Measurements from ENCODE around the gene AKAP10.
"Not testable (repeated sequence)": the region's sequence is repeated elsewhere in the genome, so short reads cannot be mapped to it uniquely, and the experiment has no call there.

Gene AKAP10

DNA sequence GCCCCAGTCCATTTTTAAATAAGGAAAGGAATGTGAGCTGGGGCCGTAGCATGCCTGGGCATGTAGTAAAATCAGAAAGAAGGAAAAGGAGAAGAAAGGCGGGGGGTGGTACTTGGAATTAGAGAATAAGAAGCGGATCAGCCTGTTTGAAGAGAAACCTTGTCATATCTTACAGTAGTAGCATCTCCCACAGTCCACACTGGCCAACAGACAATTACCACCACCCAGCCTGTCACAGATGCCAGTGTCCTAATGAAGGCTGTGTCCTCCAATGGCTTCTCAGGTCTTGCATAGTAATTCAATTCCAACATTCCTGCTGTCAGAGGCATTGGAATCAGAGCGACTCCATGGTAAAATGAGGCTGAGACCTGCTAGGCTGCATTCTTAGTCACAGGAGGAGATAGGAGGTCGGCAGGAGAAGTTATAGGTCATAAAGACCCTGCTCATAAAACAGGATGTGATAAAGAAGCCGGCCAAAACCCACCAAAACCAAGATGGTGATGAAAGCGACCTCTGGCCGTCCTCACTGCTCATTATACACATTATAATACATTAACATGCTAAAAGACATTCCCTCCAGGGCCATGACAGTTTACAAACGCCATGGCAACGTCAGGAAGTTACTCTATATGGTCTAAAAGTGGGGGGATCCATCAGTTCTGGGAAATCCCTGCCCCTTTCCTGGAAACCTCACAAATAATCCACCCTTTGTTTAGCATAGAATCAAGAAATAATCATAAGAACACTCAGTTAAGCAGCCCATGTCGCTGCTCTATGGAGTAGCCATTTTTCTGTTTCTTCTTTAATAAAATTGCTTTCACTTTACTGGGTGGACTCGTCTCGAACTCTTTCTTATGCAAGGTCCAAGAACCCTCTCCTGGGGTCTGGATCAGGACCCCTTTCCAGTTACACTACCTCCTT is 9.6 kb upstream of the AKAP10 start:
- no peak for DNase-seq (ENCODE audit: extremely low spot score, insufficient read length, low read depth)
- no peak for FAIRE-seq

DNA sequence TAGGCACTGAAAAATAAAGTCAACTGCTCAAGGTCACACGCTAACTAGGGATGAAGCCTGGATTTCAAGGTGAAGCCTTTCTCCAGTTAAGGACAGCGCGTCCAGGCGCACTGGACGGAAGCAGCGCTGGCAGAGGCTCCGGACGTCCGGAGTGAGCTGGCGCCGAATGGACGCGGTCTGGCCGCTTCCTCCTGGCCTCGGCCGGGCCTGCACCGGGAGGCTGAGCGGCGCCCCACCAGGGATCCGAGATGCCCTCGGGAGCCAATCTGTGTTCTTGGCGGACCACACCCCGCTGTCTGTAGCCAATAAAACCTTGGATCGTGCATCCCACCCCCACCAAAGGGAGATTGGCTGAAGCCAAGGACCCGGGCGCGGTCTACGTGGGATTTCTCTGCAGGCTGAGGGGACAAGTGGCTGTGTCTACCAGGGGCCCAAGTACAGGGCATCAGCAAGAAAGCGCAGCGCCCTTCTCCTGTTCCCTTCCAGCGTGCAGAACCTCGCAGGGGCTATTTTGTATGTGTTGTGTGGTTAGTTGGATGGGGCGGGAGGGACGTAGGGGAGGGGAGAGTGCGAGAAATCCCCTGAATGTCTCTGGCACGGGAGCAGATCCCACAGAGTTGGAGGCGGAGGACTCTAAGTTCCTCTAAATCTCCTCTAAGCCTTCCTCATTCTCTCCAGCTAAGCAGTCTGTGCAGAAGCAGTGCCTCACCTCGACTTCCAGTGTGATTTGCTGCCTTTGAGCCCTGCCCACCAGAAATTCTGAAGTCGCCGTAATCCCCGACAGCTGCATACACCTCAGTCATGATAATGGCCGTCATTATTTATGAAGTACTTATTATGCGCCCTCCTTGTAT is 2.5 kb upstream of the AKAP10 start:
- FAIRE-seq (no peak), DNase-seq (ENCODE audit: extremely low spot score, insufficient read length, low read depth) (no peak)

GRCh38 chr17:19978805-19979211 is 1.2 kb upstream of the AKAP10 start:
- DNase-seq (ENCODE audit: extremely low spot score, insufficient read length, low read depth), result no peak
- no peak for FAIRE-seq

DNA sequence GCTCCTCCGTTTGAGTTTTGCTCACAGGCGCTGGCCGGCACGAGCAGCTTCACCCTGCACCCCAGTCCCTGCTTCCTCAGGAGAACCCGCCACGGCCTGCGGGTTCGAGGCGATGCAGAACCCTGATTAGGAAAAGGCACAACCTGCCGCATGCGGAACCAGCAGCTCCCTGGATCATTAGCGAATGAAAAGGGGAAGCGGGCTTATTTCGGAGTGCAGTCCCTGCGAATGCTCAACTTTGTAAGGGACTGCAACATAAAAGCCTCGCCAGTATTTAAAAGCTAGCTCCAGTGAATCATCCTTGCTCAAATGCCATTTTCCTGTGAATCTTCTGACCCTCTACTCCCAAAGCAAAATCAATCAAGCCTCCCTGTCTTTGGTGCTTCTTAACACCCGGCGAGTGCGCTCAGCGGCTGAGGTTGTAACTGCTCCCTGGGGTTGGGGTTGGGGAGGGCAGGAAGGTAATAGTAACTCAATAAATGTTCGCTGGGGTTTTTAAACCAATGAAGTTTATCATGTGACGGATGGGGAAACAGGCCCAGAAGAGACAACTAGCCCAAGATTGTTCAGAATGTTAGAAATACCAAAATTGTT is 678 bp upstream of the AKAP10 start:
- peak; percentile 22 for DNase-seq (ENCODE audit: extremely low spot score, insufficient read length, low read depth)

GRCh38 chr17:19975601-19976000 is 2.0 kb downstream of the AKAP10 start:
- DNase-seq (ENCODE audit: extremely low spot score, insufficient read length, low read depth), result no peak
- no peak for FAIRE-seq

More for the DNA sequence above, 678 bp upstream of the AKAP10 start:
- peak; percentile 48 for FAIRE-seq

- FAIRE-seq (no peak), DNase-seq (ENCODE audit: extremely low spot score, insufficient read length, low read depth) (no peak)
These were observed 4.5 kb downstream of the AKAP10 start for GRCh38 chr17:19973156-19973555.

- DNase-seq (ENCODE audit: extremely low spot score, insufficient read length, low read depth); FAIRE-seq: not testable (repeated sequence)
These were observed 14.7 kb downstream of the AKAP10 start for GRCh38 chr17:19962954-19963353.

DNA sequence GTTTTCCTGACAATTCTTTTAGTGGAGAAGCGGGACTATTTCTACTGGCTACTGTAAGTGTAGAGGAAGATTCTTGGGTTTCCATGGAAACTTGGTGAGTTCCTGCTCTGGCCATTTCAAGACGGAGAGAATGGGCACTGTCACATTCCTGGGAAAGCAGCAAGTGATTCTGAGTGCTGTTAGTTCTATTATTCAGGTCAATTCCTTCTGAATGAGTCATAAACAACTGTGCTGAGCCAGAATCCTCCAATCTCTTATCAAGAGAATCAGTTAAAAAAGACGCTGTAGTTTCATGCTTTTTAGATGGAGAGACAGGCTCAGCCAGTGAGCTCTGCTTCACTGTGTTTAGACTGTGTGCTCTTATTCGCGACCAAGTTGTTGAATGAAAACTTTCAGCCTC is 19.6 kb downstream of the AKAP10 start:
- DNase-seq (ENCODE audit: extremely low spot score, insufficient read length, low read depth), result no peak
- no peak for FAIRE-seq

GRCh38 chr17:19955099-19955498 is 22.5 kb downstream of the AKAP10 start:
- DNase-seq (ENCODE audit: extremely low spot score, insufficient read length, low read depth) (no peak), FAIRE-seq (no peak)

- DNase-seq (ENCODE audit: extremely low spot score, insufficient read length, low read depth); FAIRE-seq: not testable (repeated sequence)
These were observed 26.2 kb downstream of the AKAP10 start for GRCh38 chr17:19951411-19951810.

DNA sequence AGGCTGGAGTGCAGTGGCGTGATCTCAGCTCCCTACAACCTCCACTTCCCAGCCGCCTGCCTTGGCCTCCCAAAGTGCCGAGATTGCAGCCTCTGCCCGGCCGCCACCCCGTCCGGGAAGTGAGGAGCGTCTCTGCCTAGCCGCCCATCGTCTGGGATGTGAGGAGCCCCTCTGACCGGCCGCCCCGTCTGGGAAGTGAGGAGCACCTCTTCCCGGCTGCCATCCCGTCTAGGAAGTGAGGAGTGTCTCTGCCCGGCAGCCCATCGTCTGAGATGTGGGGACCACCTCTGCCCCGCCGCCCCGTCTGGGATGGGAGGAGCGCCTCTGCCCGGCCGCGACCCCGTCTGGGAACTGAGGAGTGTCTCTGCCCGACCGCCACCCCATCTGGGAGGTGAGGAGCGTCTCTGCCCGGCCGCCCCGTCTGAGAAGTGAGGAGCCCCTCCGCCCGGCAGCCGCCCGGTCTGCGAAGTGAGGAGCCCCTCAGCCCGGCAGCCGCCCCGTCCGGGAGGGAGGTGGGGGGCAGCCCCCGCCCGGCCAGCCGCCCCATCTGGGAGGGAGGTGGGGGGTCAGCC is 26.9 kb downstream of the AKAP10 start:
- DNase-seq (ENCODE audit: extremely low spot score, insufficient read length, low read depth); FAIRE-seq: not testable (repeated sequence)

DNA sequence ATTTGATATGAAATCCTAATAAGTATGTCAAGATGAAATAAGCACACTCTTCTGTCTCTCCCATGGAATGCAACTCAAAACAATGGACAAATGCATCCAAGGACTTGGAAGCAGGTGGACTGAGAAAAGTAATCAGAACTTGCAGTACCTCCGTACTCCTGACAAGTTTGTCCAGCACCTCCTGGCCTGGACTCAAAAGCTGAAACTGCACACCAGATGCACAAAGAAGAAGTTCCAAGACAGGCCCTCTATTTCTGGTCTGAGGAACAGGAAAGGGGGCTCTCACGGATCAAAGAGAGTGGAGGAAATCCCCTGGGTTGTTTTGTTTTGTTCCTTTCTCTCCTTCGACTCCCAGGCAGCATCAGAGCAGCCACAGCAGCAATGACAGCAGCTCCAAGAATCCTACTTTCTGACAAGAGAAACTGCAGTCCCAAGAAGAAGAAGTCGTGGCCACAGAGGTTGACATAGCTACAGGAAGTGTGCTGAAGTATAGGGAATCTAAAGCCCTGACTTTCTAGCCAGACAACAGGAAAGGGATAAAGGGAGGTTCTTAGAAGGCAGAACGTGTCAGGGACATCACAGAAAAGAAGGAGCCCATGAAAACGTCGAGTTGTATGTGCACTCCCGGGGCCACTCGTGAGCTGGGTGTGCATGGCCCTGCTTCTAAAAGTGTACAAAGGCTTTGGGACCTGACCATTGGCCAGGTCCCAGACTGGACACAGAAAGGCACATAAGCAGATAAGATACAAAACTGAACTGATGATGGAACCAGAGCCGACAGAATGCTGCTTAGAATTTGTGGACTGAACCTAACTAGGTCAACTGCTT is 29.3 kb downstream of the AKAP10 start:
- no peak for DNase-seq (ENCODE audit: extremely low spot score, insufficient read length, low read depth)

GRCh38 chr17:19946921-19947320 is 30.7 kb downstream of the AKAP10 start:
- no peak for DNase-seq (ENCODE audit: extremely low spot score, insufficient read length, low read depth)
- no peak for FAIRE-seq

More for the DNA sequence above, 29.3 kb downstream of the AKAP10 start:
- FAIRE-seq, result no peak

DNA sequence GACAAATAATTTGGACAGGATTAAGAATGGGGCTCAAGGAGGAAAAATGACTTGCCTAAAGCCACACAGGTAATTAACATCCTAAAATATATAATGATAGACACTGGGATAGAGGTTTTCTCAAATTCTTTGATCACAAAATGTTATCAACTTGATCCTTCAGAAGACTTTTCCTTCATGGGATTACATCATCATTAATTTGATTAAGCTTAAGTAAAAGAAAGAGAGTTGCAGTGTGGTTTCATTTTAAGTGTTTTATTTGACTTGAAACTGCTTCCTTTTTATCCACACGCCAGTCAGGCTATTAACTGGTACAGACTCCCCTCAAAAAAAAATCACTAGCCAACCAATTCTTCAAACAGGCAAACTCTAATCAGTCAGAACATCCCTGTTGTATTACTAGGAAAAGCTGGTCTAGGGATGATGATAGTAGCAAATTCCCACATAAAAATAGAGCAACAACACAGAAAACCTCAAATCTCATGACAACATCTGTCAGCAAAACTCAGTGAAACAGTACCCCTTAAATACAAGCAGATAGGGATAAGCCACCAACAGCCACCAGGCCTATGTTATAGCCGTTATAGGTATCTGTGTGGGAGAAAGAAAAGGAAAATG is 32.5 kb downstream of the AKAP10 start:
- peak; percentile 57 for FAIRE-seq
- no peak for DNase-seq (ENCODE audit: extremely low spot score, insufficient read length, low read depth)

GRCh38 chr17:19943599-19943998 is 34.0 kb downstream of the AKAP10 start:
- FAIRE-seq, result no peak
- DNase-seq (ENCODE audit: extremely low spot score, insufficient read length, low read depth), result no peak

DNA sequence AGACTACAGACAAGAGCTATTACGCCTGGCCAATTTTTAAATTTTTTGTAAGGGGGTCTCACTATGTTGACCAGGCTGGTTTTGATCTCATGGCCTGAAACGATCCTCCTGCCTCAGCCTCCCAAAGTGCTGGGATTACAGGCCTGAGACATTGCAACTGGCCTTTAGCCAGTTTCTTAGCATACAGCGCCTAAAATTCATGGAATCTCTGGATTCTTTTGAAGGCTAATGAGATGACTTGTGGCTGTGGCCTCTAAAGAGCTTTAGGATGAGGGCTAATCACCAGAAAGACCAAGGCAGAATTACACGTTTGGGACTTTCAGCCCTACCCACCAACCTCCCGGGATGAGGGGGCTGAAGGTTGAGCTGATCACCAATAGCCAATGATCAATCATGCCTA is 34.6 kb downstream of the AKAP10 start:
- FAIRE-seq (no peak), DNase-seq (ENCODE audit: extremely low spot score, insufficient read length, low read depth) (no peak)

DNA sequence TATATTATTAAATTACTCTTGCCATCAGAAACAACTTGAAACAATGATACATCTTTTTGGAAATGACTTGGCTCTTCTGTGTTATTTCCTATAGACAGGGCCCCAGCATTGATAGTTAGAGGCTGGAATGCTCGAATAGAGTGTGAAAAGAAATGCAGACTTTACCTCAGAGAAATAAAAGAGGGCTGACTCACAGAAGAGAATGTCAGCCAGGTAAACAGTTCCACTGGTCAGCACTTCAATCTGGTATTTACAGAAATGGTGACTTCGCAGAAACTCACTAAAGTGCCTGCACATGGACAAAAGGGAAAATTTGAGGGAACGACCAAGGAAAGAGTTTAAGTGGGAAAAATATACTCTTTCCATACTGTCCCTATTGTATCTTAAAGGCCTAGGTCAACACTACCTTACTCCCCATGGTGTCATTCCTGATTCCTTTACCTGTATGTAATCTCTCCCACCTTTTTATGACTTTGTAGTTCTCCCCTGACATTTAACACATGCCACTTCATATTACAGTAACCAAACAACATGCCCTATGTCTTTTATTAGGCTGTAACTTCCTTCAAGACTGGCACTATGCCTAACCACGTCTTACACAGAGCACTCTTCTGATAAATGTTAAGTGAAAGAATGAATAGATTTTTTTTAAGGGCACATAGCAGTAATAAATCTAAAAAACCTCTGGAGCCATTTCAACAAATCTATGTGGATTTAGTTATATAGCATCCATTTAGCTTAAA is 36.7 kb downstream of the AKAP10 start:
- FAIRE-seq (no peak), DNase-seq (ENCODE audit: extremely low spot score, insufficient read length, low read depth) (no peak)

Measured in GM18507 (cell line).